Esophagus squamous epithelium (tissue), 5 donors: ENCODE measurements around the gene EEPD1. TPM values are rescaled to one million over a fixed set of nuclear protein-coding genes. Genes with fewer than 3 reads are reported as not detected.
"Not testable (repeated sequence)": the region's sequence is repeated elsewhere in the genome, so short reads cannot be mapped to it uniquely, and the experiment has no call there.

Experiments used
- DNase-seq: peaks from one replicate; lab custom pipeline; 2025; lab: John Stamatoyannopoulos, UW
- H3K27ac ChIP-seq, 4 donors: fragments of 200-600 bp; sonication (generic); one replicate each; pipeline ENCODE4 v1.5.1; 2016 to 2019; ENCODE audit warnings: mild to moderate bottlenecking in 1 of 4
- H3K27me3 ChIP-seq, 4 donors: fragments of 200-600 bp; sonication (generic); 1 replicate in 3 of 4; 2 replicates in 1 of 4; pipeline versions ENCODE4 v1.5.1 to v1.6.0; 2017 to 2021; ENCODE audit warnings: antibody characterized with exemption in 1 of 4
- H3K36me3 ChIP-seq, 3 donors: fragments of 200-600 bp; sonication (generic); one replicate each; pipeline ENCODE4 v1.5.1; 2016 to 2019
- H3K4me1 ChIP-seq, 3 donors: fragments of 200-600 bp; sonication (generic); one replicate each; pipeline ENCODE4 v1.5.1; 2017 to 2019
- H3K4me3 ChIP-seq, 4 donors: fragments of 200-600 bp; sonication (generic); 1 replicate in 3 of 4; 2 replicates in 1 of 4; pipeline ENCODE4 v1.5.1; 2016 to 2019; ENCODE audit warnings: mild to moderate bottlenecking in 2 of 4, moderate library complexity in 1 of 4
- H3K9me3 ChIP-seq, 3 donors: fragments of 200-600 bp; sonication (generic); one replicate each; pipeline ENCODE4 v1.5.1; 2016 to 2019
- POLR2A ChIP-seq, 4 donors: fragments of 450-650 bp; IDR thresholded peaks; one replicate each; pipeline ENCODE4 v1.6.1; 2017; ENCODE audit warnings: antibody characterized with exemption in 4 of 4, mild to moderate bottlenecking in 4 of 4, moderate library complexity in 3 of 4
- WGBS, 2 donors: methylation state at CpG; one replicate each; pipeline ENCODE4 v1.1.5; 2018; 5-methylcytosine and 5-hydroxymethylcytosine counted together
- intact Hi-C: fragments of 100-400 bp; cut with DNase I; formaldehyde crosslinking; loops from one replicate; pipeline ENCODE4 v1.15.0; 2022
- total RNA-seq, 4 donors: library from RNA; depleted of rRNA; stranded (reverse); fragments of >200 nt; gene quantifications; one replicate each; pipeline ENCODE4 v1.1.0, GENCODE V29; 2016
- TF ChIP-seq, protein P1 (sequence below), 6 experiments: fragments of 450-650 bp in 4 of 6; fragments of 200-600 bp in 2 of 6; sonication (generic) in 2 of 6; IDR thresholded peaks; one replicate each; pipeline ENCODE4 v1.5.1; 2016 to 2019; ENCODE audit warnings: antibody characterized with exemption in 6 of 6, mild to moderate bottlenecking in 4 of 6, moderate library complexity in 4 of 6
- donor health status: DM: yes; HTN: yes; CAD: no.

EEPD1 gene
- total RNA-seq, 4 donors from 2014 or later, result 2.3 to 10.2 (median 4.8) TPM

- H3K27me3 ChIP-seq, result no peaks in the 10 kb centered on the region
- no peaks in the 10 kb centered on the region for H3K4me1 ChIP-seq
- no peaks in the 10 kb centered on the region for H3K9me3 ChIP-seq
- H3K4me3 ChIP-seq, result no peak overlapping the region
- WGBS, 2 donors, result 57 to 61% methylated on average over 6 to 8 of the region's 8 CpGs
- H3K27ac ChIP-seq, result no peak overlapping the region
- intact Hi-C loops, result no loop called here
- H3K36me3 ChIP-seq, result no peaks in the 10 kb centered on the region
- no peak for DNase-seq
- TF ChIP-seq, protein P1, sequence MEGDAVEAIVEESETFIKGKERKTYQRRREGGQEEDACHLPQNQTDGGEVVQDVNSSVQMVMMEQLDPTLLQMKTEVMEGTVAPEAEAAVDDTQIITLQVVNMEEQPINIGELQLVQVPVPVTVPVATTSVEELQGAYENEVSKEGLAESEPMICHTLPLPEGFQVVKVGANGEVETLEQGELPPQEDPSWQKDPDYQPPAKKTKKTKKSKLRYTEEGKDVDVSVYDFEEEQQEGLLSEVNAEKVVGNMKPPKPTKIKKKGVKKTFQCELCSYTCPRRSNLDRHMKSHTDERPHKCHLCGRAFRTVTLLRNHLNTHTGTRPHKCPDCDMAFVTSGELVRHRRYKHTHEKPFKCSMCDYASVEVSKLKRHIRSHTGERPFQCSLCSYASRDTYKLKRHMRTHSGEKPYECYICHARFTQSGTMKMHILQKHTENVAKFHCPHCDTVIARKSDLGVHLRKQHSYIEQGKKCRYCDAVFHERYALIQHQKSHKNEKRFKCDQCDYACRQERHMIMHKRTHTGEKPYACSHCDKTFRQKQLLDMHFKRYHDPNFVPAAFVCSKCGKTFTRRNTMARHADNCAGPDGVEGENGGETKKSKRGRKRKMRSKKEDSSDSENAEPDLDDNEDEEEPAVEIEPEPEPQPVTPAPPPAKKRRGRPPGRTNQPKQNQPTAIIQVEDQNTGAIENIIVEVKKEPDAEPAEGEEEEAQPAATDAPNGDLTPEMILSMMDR (IDR thresholded peaks at IDR 0.05), result no peak
- no peak for TF ChIP-seq POLR2A (IDR thresholded peaks at IDR 0.05)
Observed at GRCh38 chr7:36318116-36318515, 165.1 kb downstream of the EEPD1 start.

DNA sequence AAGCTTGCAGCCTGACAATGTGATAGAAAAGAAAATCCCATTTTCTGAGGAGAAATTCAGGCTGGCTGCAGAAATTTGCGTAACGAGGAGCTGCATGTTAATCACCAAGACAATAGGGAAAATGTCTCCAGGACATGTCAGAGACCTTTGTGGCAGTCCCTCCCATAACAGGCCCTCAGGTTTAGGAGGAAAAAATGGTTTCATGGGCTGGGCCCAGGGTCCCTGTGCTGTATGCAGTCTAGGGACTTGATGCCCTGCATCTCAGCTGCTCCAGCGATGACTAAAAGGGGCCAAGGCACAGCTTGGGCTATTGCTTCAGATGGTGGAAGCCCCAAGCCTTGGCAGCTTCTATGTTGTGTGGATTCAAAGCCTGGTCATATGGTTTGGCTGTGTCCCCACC is 168.2 kb downstream of the EEPD1 start:
- WGBS, 2 donors, result 81 to 91% methylated on average over 3 of the region's 3 CpGs
- intact Hi-C loops, H3K4me1 ChIP-seq, H3K4me3 ChIP-seq, H3K27me3 ChIP-seq, DNase-seq, H3K9me3 ChIP-seq, H3K36me3 ChIP-seq, H3K27ac ChIP-seq: not testable (repeated sequence)

GRCh38 chr7:36336390-36336789 is 183.3 kb downstream of the EEPD1 start:
- no peak for DNase-seq
- Histone ChIP-seq H3K9me3 (no peaks in the 10 kb centered on the region), H3K27ac (no peak overlapping the region), H3K4me1 (no peaks in the 10 kb centered on the region), H3K27me3 (no peaks in the 10 kb centered on the region), H3K4me3 (no peak overlapping the region), H3K36me3 (peaks cover 0 to 18% (median 0%) of the 10 kb centered on the region in 3 donors)
- TF ChIP-seq POLR2A (IDR thresholded peaks at IDR 0.05), result no peak
- TF ChIP-seq, protein P1 (IDR thresholded peaks at IDR 0.05), result no peak
- 88 to 94% methylated on average over 4 of the region's 4 CpGs for WGBS, 2 donors
- intact Hi-C loops, result no loop called here

- WGBS, 2 donors, result 90 to 96% methylated on average over 3 of the region's 3 CpGs
Observed at GRCh38 chr7:36338256-36338655, 185.2 kb downstream of the EEPD1 start.

DNA sequence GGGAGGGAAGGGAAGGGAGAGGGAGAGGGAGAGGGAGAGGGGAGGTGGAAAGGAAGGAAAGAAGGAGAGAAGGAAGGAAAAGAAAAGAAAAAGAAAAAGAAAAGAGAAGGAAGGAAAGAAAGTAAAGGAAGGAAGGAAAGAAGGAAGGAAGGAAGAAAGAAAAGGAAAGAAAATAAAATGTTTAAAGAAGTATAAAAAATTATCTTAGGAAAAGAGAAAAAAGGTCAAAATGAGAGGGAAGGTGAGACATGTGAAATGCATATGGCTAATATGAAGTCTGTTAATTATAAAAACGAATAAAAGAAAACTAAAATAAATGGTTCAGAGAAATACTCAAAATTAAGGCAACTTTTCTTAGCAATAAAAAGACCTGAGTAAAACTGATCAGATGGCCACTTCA is 190.5 kb downstream of the EEPD1 start:
- no peak for DNase-seq
- WGBS, 2 donors, result 80 to 82% methylated on average over 1 of the region's 1 CpG
- no peak overlapping the region for H3K4me3 ChIP-seq
- TF ChIP-seq, protein P1 (IDR thresholded peaks at IDR 0.05), result no peak
- no peak for TF ChIP-seq POLR2A (IDR thresholded peaks at IDR 0.05)
- no peak overlapping the region for H3K27ac ChIP-seq
- H3K9me3 ChIP-seq, result no peaks in the 10 kb centered on the region
- H3K27me3 ChIP-seq, result no peaks in the 10 kb centered on the region
- intact Hi-C loops, result no loop called here
- peaks cover 0 to 5% (median 0%) of the 10 kb centered on the region in 3 donors for H3K4me1 ChIP-seq
- H3K36me3 ChIP-seq, result no peaks in the 10 kb centered on the region

More at GRCh38 chr7:36338256-36338655, 185.2 kb downstream of the EEPD1 start:
- Histone ChIP-seq H3K27ac (no peak overlapping the region), H3K36me3 (peaks cover 0 to 9% (median 0%) of the 10 kb centered on the region in 3 donors), H3K9me3 (no peaks in the 10 kb centered on the region), H3K27me3 (no peaks in the 10 kb centered on the region), H3K4me3 (no peak overlapping the region), H3K4me1 (no peaks in the 10 kb centered on the region)
- intact Hi-C loops, result no loop called here
- TF ChIP-seq POLR2A (IDR thresholded peaks at IDR 0.05), result no peak
- TF ChIP-seq, protein P1 (IDR thresholded peaks at IDR 0.05), result no peak
- DNase-seq, result no peak

DNA sequence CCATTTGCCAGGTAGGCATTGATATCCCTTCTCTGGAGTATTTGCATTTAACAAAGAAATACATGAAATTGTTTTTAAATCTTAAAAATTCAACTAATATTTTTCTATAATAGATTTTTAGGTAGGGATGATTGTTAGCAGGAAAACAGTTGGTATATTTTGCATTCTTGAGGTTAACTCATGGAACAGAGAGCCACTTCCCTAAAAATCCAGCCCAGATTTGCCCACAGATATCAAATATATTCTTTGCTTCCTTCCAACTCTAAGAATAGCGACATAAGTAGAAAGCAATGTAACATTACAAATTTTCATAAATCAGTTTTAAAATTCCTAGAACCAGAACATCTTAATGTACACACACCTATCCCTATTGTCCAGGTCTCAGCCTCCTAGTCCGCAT is 191.6 kb downstream of the EEPD1 start:
- WGBS, 2 donors, result 75 to 82% methylated on average over 2 of the region's 2 CpGs
- no peaks in the 10 kb centered on the region for H3K27me3 ChIP-seq
- intact Hi-C loops, result no loop called here
- H3K4me3 ChIP-seq, result no peak overlapping the region
- H3K4me1 ChIP-seq, result peaks cover 0 to 5% (median 0%) of the 10 kb centered on the region in 3 donors
- H3K9me3 ChIP-seq, result no peaks in the 10 kb centered on the region
- no peak for DNase-seq
- TF ChIP-seq POLR2A (IDR thresholded peaks at IDR 0.05), result no peak
- TF ChIP-seq, protein P1 (IDR thresholded peaks at IDR 0.05), result no peak
- H3K27ac ChIP-seq, result no peak overlapping the region
- no peaks in the 10 kb centered on the region for H3K36me3 ChIP-seq
